HCT116 (cell line): ENCODE results near the gene RTL9. TPM values are rescaled to one million over a fixed set of nuclear protein-coding genes. Genes with fewer than 3 reads are reported as not detected.

ENCODE experiments used
- ATAC-seq: fragments of 200-7000 bp; cut with Tn5 transposase; 2 replicates; pipeline ENCODE4 v1.9.1; 2020; ENCODE audit warnings: mild to moderate bottlenecking, moderate library complexity
- BruUV-seq: library from RNA; stranded (reverse); fragments of 400-500 nt; replicated peaks from 2 replicates; lab custom pipeline; 2021; lab: Mats Ljungman, UMichigan
- CTCF ChIA-PET: fragments of 300-600 bp; sonication (Branson Sonifier 250); formaldehyde crosslinking; loops from one replicate; lab custom pipeline; 2021; ENCODE audit warnings: antibody characterized with exemption; lab: Charles Lee
- POLR2A ChIA-PET: fragments of 300-600, 350-600 bp; sonication (Branson Sonifier 250); formaldehyde crosslinking; loops from one replicate; lab custom pipeline; 2021; ENCODE audit warnings: antibody characterized with exemption; lab: Charles Lee
- RAD21 ChIA-PET, 2 experiments: fragments of 300-600 bp; sonication (Branson Sonifier 250); formaldehyde crosslinking; loops; one replicate each; lab custom pipeline; 2023; ENCODE audit warnings: low total read pairs in 2 of 2; ENCODE audit not compliant: uncharacterized antibody in 2 of 2, unreplicated experiment in 2 of 2, low non-redundant PET in 1 of 2; lab: Charles Lee
- DNase-seq: peaks from one replicate; pipeline ENCODE4 v3.0.0-alpha.2; 2010; ENCODE audit warnings: low read depth, low spot score
- H2AFZ ChIP-seq: fragments of 200-600 bp; shearing (Covaris generic), sonication (generic); 2 replicates; pipeline ENCODE4 v1.6.1; 2017; ENCODE audit warnings: low read depth, mixed run types, mixed read lengths, antibody characterized with exemption, low read length; ENCODE audit not compliant: poor library complexity, severe bottlenecking
- H3K27ac ChIP-seq: 2 replicates; pipeline ENCODE4 v1.5.1; 2012; ENCODE audit warnings: low read depth, low read length
- H3K27me3 ChIP-seq: fragments of 200-600 bp; sonication (generic); 2 replicates; pipeline ENCODE4 v1.6.1; 2016; ENCODE audit warnings: mixed run types, low read length, mixed read lengths; ENCODE audit not compliant: insufficient read depth
- H3K36me3 ChIP-seq, 2 experiments: fragments of 200-500 bp in 1 of 2; fragments of 200-600 bp in 1 of 2; sonication (Bioruptor generic) in 1 of 2; sonication (generic) in 1 of 2; 2 replicates each; pipeline versions ENCODE4 v1.5.1 to v1.6.1; 2014 to 2016; ENCODE audit warnings: low read length in 2 of 2, inconsistent platforms in 1 of 2, mixed read lengths in 1 of 2, mixed run types in 1 of 2; ENCODE audit not compliant: insufficient read depth in 2 of 2, control insufficient read depth in 1 of 2
- H3K4me1 ChIP-seq, 2 experiments: fragments of 200-600 bp in 1 of 2; sonication (generic) in 1 of 2; 2 replicates each; pipeline versions ENCODE4 v1.5.1 to v1.6.1; 2012 to 2017; ENCODE audit warnings: low read length in 2 of 2, inconsistent platforms in 1 of 2, mild to moderate bottlenecking in 1 of 2, mixed read lengths in 1 of 2, mixed run types in 1 of 2, moderate library complexity in 1 of 2; ENCODE audit not compliant: insufficient read depth in 2 of 2, control insufficient read depth in 1 of 2
- H3K4me2 ChIP-seq: fragments of 200-600 bp; sonication (generic); 2 replicates; pipeline ENCODE4 v1.6.1; 2017; ENCODE audit warnings: mixed run types, low read length, mixed read lengths
- H3K4me3 ChIP-seq, 2 experiments: fragments of 200-600 bp in 1 of 2; sonication (generic) in 1 of 2; replicated peaks in 1 of 2; 2 replicates each; pipeline ENCODE4 v1.5.1; 2011 to 2016; ENCODE audit warnings: low read length in 2 of 2, control low read depth in 1 of 2, low read depth in 1 of 2, mild to moderate bottlenecking in 1 of 2, mixed read lengths in 1 of 2, mixed run types in 1 of 2
- H3K79me2 ChIP-seq: fragments of 200-600 bp; sonication (generic); 2 replicates; pipeline ENCODE4 v1.6.1; 2017; ENCODE audit warnings: mild to moderate bottlenecking, mixed run types, low read length, moderate library complexity, mixed read lengths; ENCODE audit not compliant: insufficient read depth
- H3K9ac ChIP-seq: fragments of 200-600 bp; sonication (generic); 2 replicates; pipeline ENCODE4 v1.6.1; 2016; ENCODE audit warnings: low read length, mixed read lengths
- H3K9me2 ChIP-seq: fragments of 200-600 bp; sonication (generic), shearing (Covaris generic); 2 replicates; pipeline ENCODE4 v1.6.1; 2017; ENCODE audit warnings: mixed run types, mild to moderate bottlenecking, moderate library complexity; ENCODE audit not compliant: insufficient read depth
- H3K9me3 ChIP-seq, 2 experiments: fragments of 200-500 bp in 1 of 2; fragments of 200-600 bp in 1 of 2; sonication (Bioruptor generic) in 1 of 2; sonication (generic) in 1 of 2; 2 replicates each; pipeline ENCODE4 v1.6.1; 2014 to 2017; ENCODE audit warnings: low read length in 2 of 2, mixed read lengths in 2 of 2, inconsistent platforms in 1 of 2, low read depth in 1 of 2, mild to moderate bottlenecking in 1 of 2, mixed run types in 1 of 2, moderate library complexity in 1 of 2; ENCODE audit not compliant: control insufficient read depth in 1 of 2, insufficient read depth in 1 of 2
- H4K20me1 ChIP-seq: fragments of 200-600 bp; sonication (generic), shearing (Covaris generic); 2 replicates; pipeline ENCODE4 v1.6.1; 2017; ENCODE audit warnings: mixed run types, mild to moderate bottlenecking, moderate library complexity; ENCODE audit not compliant: insufficient read depth
- CBX3 ChIP-seq: IDR thresholded peaks from 2 replicates; pipeline ENCODE4 v1.6.1; 2012; ENCODE audit warnings: low read depth
- CEBPB ChIP-seq: IDR thresholded peaks from 2 replicates; pipeline ENCODE4 v1.6.1; 2012; ENCODE audit warnings: low read depth
- CTCF ChIP-seq, 3 experiments: fragments of 200-600 bp in 1 of 3; sonication (generic) in 1 of 3; IDR thresholded peaks in 2 of 3; conservative IDR thresholded peaks in 1 of 3; 2 replicates each; pipeline ENCODE4 v1.5.1; 2012 to 2017; ENCODE audit warnings: low read depth in 2 of 3, low read length in 2 of 3, antibody characterized with exemption in 1 of 3, borderline replicate concordance in 1 of 3, control low read depth in 1 of 3, mild to moderate bottlenecking in 1 of 3, mixed read lengths in 1 of 3, mixed run types in 1 of 3, moderate library complexity in 1 of 3; ENCODE audit not compliant: insufficient read depth in 1 of 3
- EZH2 ChIP-seq: fragments of 200-600 bp; sonication (generic); IDR thresholded peaks from 2 replicates; pipeline ENCODE4 v1.6.1; 2017; ENCODE audit warnings: antibody characterized with exemption, mixed run types
- POLR2AphosphoS5 ChIP-seq: IDR thresholded peaks from 2 replicates; pipeline ENCODE4 v1.6.1; 2011; ENCODE audit warnings: mild to moderate bottlenecking, low read depth, low read length, moderate library complexity
- SRF ChIP-seq: IDR thresholded peaks from 2 replicates; pipeline ENCODE4 v1.6.1; 2012; ENCODE audit warnings: low read depth
- TCF7L2 ChIP-seq: IDR thresholded peaks from 2 replicates; pipeline ENCODE4 v1.7.0; 2011; ENCODE audit warnings: borderline replicate concordance, inconsistent platforms; ENCODE audit not compliant: insufficient read depth, insufficient read length; ENCODE audit errors: extremely low read depth
- ZFX ChIP-seq: fragments of 450-650 bp; IDR thresholded peaks from 2 replicates; pipeline ENCODE4 v1.6.1; 2017
- intact Hi-C: fragments of 100-400 bp; cut with micrococcal nuclease; formaldehyde crosslinking; loops from 2 replicates; pipeline ENCODE4 v1.10.0; 2022
- total RNA-seq: library from RNA; stranded (reverse); gene quantifications from one replicate; pipeline ENCODE4 v1.2.1, GENCODE V29; 2021; ENCODE audit not compliant: unreplicated experiment
- TF ChIP-seq, protein P1 (sequence below): IDR thresholded peaks from 2 replicates; pipeline ENCODE4 v1.6.1; 2012; ENCODE audit warnings: low read depth

Gene RTL9
- total RNA-seq, 1 experiment from 2014 or later = 0.10 TPM

DNA sequence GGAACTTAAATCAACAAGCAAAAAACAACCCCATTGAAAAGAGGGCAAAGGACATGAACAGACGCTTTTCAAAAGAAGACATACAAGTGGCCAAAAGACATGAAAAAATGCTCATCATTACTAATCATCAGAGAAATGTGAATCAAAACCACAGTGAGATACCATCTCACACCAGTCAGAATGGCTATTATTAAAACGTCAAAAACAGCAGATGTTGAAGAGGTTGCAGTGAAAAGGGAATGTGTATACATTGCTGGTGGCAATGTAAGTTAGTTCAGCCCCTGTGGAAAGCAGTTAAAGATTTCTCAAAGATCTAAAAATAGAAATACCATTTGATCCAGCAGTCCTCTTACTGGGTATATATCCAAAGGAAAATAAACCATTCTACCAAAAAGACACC, 22.6 kb downstream of the RTL9 start:
- Histone ChIP-seq H2AFZ (no peak overlapping the region), H3K27ac (no peak overlapping the region), H3K36me3 (no peaks in the 10 kb centered on the region), H3K4me1 (peaks cover 0 to 22% of the 10 kb centered on the region in 2 experiments; a peak in 2 of 4 replicates), H3K79me2 (no peaks in the 10 kb centered on the region), H3K27me3 (no peaks in the 10 kb centered on the region), H3K4me2 (no peak overlapping the region), H4K20me1 (no peaks in the 10 kb centered on the region), H3K9me3 (no peaks in the 10 kb centered on the region), H3K4me3 (no peak overlapping the region), H3K9ac (no peak overlapping the region), H3K9me2 (no peaks in the 10 kb centered on the region)
- intact Hi-C loops = no loop called here
- no peak for DNase-seq
- ATAC-seq = no peak
- ChIA-PET RAD21 (no interaction called here), POLR2A (no interaction called here), CTCF (no interaction called here)
- no TSS peak for BruUV-seq
- TF ChIP-seq CBX3 = no peak
- TF ChIP-seq CEBPB = no peak
- no peak for TF ChIP-seq SRF
- TF ChIP-seq TCF7L2 = no peak
- TF ChIP-seq EZH2 = no peak
- no peak for TF ChIP-seq CTCF (IDR thresholded peaks at IDR 0.05 in 2 of 3, conservative IDR thresholded peaks at IDR 0.05 in 1 of 3; ENCODE audit: borderline replicate concordance in 1 of 3, insufficient read depth in 1 of 3, low read depth in 2 of 3, low read length in 2 of 3)
- no peak for TF ChIP-seq ZFX
- TF ChIP-seq, protein P1, sequence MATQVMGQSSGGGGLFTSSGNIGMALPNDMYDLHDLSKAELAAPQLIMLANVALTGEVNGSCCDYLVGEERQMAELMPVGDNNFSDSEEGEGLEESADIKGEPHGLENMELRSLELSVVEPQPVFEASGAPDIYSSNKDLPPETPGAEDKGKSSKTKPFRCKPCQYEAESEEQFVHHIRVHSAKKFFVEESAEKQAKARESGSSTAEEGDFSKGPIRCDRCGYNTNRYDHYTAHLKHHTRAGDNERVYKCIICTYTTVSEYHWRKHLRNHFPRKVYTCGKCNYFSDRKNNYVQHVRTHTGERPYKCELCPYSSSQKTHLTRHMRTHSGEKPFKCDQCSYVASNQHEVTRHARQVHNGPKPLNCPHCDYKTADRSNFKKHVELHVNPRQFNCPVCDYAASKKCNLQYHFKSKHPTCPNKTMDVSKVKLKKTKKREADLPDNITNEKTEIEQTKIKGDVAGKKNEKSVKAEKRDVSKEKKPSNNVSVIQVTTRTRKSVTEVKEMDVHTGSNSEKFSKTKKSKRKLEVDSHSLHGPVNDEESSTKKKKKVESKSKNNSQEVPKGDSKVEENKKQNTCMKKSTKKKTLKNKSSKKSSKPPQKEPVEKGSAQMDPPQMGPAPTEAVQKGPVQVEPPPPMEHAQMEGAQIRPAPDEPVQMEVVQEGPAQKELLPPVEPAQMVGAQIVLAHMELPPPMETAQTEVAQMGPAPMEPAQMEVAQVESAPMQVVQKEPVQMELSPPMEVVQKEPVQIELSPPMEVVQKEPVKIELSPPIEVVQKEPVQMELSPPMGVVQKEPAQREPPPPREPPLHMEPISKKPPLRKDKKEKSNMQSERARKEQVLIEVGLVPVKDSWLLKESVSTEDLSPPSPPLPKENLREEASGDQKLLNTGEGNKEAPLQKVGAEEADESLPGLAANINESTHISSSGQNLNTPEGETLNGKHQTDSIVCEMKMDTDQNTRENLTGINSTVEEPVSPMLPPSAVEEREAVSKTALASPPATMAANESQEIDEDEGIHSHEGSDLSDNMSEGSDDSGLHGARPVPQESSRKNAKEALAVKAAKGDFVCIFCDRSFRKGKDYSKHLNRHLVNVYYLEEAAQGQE = no peak
- TF ChIP-seq POLR2AphosphoS5 = no peak
